Stimulated activated CD8-positive, alpha-beta memory T cell treated with anti-CD3 and anti-CD28 coated beads, Interleukin-15, amount 100 ng/mL, for 4 hours (primary cell): ENCODE data around the gene SYMPK.
"Not testable (repeated sequence)": the region's sequence is repeated elsewhere in the genome, so short reads cannot be mapped to it uniquely, and the experiment has no call there.

Experiments used
- DNase-seq, 2 donors: peaks; one replicate each; pipeline ENCODE4 v3.0.0-alpha.2; 2020; ENCODE audit warnings: low read depth in 2 of 2

Gene SYMPK

DNA sequence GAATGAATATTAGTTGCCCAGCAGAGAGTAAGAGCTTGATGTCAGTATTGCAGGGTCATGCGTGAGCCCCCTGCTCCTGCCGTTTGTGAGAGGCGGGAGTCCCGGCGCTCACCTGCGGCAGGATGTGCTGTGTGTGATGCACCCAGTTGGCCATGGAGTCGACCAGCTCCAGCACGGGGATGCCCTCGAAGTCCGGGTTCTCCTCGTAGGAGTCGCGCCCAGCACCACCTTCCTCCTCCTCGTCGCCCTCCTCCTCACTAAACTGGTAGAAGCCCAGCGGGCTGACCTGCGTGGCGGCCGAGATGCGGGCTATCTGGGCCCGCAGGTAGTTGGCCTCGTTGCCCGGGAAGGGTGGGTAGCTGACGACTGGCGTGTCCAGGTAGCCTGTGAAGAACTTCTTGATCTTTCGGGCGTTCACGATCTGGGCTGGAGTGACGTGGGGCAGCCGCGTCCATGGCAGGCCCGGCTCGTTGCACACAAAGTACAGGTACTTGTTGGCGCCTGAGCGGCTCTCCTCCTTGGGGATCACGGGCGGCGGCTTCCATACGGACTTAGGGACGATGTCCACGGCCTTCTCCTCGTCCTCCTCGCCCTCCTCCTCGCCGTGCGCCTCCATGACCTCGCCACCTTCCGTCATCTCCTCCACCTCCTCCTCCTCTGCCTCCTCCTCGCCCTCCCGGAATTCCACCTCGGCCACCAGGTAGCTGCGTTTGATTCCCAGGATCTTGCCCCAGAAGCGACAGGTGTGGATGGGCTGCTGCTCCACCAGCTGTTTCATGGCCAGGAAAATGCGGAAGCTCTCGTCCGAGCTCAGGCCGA is 58.6 kb downstream of the SYMPK start:
- DNase-seq: no peak

DNA sequence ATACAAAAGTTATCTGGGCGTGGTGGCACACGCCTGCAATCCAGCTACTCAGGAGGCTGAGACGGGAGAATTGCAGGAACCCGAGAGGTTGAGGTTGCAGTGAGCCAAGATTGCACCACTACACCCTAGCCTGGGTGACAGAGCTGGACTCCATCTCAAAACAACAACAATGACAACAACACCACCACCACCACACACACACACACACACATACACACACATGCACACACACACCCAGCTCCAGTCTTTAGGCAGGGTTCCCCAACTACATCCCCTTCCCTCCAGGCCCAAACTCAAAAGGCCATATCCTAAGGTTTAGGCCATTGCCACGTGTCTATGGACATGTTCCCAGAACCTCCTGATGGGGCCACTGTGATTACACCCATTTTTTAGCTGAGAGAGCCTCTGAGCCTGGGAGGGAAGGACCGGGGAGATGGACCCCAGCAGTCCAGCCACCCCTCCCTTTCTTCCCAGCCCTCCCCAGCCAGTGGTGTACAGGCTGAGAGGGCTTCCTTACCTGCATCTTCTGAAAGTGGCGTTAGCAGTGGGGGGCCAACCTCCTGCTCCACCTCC is 61.3 kb downstream of the SYMPK start:
- DNase-seq: no peak

DNA sequence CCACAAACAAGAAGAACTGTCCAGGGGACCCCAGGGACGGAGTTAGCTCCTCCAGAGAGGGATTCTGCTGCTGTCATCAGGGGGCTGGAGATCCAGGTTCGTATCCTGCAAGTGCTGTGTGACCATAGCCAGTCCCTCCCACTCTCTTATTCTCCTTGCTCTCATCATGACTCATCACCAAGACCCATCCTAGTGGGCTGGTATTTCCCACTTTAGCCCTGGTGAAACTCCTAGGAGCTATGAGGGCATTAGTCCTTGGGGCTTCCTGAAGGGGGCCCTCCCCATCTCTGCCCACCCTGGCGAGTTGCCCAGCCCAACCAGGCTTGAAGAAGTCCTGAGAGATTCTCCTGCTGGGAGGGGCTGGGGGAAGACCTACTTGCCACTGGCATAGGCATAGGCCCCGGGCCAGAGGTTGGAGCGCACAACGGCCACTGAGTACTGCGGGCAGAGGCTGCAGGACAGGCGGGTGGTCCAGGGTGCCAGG is 62.8 kb downstream of the SYMPK start:
- DNase-seq: no peak

DNA sequence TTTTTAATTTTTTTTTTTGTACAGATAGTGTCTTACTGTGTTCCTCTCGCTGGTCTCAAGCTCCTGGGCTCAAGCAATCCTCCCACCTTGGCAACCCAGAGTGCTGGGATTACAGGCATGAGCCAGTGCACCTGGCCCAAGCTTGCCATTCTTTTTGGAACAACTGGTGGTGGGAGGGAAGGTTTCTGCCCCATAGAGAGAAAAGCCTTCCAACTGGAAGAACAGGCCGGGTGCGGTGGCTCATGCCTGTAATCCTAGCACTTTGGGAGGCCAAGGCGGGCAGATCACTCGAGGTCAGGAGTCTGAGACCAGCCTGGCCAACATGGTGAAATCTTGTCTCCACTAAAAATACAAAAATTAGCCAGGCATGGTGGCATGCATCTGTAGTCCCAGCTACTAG is 63.4 kb downstream of the SYMPK start:
- DNase-seq: not testable (repeated sequence)

DNA sequence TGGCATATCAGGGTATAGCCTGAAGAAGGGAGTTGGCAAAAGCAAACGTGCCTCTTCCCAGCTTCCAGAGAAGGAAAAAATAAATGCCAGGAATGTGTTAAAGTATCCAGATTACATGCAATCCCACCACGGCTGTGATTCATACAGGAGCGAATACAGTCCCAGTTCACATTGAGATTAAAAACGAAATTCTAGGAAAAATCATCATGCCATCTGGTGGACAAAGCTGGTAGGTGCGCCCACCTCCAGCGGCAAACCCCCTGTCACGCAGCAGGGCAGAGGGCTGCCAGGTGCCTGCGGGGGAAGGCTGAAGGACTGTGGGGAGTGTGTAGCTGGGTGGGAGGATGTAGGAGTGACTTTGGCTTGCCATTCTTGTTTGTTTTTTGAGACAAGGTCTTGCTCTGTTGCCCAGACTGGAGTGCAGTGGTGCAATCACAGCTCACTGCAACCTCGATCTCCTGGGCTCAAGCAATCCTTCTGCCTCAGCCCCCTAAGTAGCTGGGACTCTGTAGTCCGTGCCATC is 63.9 kb downstream of the SYMPK start:
- peak; percentile 19 to 39 for DNase-seq

DNA sequence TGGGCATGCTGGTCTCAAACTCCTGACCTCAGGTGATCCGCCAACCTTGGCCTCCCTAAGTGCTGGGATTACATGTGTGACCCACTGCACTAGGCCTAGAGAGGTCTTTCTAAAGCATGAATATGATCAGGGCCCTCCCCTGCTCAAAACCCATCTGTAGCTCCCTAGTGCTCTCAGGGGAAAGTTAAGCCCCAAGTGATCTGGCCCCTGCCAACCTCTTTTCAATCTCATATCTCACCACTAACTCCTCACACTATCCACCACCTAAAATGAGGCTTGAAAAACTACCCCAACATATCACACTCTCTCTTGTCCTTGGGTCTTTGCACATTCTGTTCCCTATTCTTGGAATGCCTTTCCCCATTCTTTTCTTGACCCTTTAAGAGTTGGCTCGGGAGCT is 68.3 kb downstream of the SYMPK start:
- DNase-seq: no peak

DNA sequence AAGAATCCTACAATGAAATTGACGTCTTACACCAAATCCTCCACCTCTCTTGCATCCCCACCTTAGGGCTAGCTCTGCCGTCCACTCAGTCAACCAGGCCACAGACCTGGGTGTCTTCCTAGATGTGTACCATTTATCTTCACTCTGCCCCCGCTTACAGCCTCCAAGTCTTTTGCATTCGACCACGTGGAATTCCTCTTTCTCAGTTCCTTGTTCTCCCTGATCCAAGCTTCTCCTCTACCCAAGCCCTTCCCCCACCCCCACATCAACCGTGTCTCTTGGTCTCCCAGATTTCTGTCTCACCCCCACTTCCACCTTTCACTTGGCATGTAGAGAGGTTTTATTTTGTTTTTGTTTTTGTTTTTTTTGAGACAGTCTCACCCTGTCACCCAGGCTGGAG is 69.1 kb downstream of the SYMPK start:
- no peak for DNase-seq

DNA sequence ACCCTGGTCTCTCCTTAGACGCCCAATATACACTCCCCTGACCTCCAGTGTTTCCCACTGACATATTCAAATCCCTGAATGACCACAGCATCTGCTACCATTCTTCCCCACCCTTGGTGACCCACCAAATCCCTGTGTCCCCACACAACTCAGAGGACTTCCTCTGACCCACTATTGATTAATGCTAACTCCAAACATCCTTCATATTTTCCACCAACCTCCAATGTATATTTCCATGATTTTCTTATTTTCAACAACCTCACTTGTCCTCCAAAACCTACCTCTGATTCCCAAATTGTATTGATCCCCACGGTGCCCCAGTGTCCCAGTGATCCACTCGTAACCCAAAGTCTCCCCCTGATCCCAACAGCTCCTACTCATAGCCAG is 69.8 kb downstream of the SYMPK start:
- no peak for DNase-seq

DNA sequence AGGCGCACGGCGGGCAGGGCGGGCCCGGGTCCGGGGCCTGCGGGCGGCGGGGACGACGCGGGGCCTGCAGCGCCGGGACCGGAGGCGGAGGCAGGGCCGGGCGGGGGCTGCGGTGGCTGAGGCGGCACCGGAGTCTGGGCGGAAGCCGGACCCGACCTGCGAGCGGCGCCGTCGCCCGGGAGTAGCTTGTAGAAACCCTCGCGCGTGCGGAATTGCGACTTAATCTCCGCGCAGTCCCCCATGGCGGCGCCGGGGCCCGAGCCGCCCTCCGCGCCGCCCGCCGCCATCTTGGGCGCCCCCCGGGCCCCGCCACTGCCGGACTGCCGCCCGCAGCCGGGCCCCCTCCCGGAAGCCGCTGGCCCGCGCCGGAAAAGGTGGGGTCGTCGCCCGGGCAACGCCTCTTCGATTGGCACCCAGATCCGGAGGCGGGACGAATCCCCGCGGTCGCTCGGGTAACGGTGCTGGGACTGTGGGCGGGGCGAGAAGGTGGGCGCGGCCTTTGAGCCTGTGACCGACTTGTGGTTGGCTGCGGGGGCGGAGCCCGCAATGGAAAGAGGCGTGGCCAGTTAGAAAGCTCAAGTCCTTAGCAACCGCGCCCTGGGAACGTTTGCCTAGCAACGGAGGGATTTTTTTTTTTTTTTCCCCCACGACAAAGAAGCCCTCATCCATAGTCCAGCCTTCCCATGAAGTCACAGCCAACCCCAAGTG is 70.3 kb downstream of the SYMPK start, which contains the start of gene DMWD:
DMWD (minus strand) TSS at position 376 of the 708 bp plus-strand sequence; CDS start at position 287, 89 bp downstream.
- peak; percentile 99 for DNase-seq

DNA sequence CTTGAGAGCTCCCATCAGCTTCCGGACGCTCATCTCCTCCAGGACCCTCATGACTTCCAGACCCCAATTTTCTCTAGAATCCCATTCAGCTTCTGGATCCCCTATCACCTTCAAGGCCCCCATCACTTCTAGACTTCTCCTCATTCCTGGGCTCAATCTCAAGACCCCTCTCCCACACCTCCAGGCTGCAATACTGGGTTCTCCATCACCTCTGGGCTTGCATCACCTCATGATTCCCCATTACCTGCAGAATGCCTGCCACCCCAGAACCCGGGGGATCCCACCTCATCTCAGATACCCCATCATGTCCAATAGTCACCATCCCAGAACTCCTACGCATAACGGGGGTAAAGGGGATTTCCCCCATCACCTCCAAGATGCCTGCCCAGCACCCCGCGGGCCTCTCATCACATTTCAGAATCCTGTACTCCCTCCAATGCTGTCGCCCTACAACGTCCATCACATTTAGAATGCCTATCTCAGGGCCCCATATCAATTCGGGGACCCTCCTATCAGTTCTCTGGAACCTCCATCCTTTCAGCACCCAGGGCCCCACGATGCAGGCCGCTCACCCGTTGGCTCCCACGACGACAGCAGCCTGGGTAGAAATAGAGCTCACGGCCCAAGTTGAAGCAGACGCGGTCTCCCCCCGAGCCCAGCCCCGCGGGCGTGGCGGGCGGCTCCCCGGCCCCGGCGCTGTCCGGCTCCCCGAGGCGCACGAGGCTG is 71.0 kb downstream of the SYMPK start:
- DNase-seq: no peak

DNA sequence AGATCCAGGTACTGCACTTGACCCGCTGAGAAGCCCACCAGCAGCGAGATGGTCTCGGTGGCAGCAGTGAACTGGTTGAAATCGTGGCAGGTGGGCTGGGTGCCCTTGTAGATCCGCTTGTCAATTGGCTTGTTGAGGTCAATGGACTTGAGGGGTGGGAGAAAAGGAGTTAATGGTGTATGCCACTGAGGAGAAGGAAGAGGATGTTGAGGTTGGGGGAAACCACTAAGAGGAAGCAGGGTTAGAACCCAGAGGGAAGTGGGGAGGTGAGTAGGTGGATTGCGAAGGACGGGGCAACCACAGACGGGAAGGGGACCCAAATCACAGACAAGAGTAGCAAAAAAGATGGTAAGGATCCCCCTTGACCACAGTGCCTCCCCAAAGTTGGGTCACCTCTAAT is 72.0 kb downstream of the SYMPK start:
- no peak for DNase-seq

DNA sequence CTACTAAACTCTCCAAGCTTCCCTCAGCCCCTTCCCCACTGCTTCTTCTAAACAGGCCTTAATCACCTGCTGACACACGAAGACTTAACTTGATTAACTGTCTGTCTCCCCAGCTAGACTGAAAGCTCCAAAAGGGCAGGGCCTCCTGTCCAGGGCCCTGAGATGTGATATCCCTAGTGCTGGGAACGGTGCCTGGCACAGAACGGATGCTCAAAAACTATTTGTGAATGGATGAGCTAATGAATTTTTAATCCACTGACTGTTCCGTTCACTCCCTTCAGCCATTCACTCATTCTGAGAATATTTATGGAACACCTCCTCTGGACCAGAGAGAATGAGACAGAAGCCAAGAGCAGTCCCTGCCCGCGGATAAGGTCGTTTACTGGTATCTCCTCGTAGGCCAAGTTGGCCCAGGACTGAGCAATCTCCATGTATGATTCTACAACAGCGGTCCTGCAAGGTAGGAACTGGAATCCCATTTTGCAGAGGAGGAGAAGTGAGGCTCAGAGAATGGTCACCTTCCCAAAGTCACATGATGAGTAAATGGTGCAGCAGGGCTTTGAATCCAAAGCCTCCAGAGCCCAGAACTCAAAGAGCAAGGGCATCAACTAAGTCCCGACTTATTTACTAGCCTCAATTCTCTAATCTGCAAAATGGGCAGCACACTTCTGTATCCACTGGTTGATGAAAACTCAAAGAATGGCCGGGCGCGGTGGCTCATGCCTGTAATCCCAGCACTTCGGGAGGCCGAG is 73.7 kb downstream of the SYMPK start:
- DNase-seq: no peak

DNA sequence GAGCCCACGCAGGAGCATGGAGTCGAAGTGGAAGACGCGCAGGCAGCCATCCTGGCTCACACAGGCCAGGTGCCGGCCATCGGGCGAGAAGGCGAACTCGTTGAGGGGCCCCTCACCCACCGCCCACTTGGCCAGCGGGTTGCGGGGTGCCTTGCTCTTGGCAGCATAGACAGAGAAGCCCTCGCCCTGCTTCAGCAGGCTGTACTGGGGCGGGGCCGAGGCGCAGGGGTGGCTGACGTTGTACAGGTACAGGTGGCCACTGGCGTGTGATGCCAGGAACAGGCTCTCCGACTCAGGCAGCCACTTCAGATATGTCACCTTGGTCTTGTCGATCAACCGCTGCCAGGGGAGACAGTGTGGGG is 76.4 kb downstream of the SYMPK start:
- no peak for DNase-seq

DNA sequence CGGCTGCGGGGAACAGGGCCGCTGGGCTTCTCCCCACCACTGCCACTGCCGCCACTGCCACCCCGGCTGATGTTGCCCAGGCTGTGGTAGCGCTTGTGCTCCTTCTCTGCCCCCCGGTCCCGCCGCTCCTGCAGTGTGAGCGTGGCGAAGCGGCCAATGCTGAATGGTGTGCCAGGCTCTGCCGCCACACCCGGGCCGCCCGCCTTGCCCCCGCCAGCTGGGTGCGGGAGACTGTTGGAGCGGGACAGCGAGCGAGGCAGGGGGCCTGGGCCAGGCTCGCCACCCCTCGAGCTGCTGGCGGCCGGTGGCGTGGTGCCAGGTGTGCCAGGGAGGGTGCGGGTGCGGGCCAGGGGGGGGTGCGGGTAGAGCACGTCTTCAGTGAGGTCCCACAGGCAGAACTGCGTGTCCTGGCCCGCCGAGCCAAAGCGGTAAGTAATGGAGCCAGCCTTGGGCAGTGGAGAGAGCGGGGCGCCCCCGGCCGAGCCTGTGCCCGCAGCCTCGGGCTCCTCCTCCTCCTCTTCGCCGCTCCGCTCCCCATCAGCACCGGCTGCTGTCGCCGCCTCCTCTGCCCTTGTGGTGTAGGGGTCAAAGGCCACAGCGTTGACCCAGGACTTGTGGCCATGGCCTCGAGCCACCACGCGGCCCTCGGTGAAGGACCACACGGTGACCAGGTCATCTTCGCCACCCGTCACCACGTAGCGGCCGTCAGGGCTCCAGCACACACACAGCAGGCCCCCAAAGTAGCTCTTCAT is 77.0 kb downstream of the SYMPK start:
- no peak for DNase-seq

DNA sequence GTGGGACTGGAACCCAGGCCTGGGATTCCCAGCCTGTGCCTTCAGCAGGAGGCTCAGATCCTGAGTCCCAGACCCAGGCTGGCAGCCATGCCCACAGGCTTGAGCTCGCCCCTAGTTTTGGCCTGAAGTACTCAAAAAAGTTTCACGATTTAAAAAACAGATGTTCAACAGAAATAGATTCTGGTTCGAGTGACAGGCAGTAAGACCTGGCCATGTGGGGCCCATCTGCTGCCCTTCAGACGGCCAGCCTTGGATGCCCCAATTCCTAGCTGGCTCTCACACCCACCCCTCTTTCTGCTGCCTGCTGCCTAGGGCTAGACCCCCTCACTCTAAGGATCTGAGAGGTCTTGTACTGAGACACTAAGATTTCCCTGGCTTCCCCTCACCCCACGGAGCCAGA is 77.8 kb downstream of the SYMPK start:
- DNase-seq: no peak

DNA sequence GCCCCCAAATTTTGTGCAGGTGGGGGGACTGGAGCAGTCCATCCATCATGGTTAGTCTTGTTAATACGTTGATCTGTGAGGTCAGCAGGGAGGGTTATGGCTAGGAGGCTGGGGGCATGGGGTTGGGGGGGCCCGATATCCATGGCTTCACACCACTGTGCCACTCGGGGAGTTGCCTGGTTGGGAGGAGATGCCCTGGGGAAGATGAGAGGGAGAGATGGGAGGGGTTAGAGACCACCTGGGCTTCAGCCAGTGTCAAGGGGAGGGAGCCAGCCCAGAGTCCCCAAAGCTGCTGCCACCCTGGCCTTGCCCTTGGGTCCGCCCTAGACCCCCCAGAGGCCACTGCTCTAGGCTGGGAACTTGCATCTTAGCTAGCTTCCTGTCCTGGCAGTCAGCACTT is 78.9 kb downstream of the SYMPK start:
- DNase-seq: no peak

DNA sequence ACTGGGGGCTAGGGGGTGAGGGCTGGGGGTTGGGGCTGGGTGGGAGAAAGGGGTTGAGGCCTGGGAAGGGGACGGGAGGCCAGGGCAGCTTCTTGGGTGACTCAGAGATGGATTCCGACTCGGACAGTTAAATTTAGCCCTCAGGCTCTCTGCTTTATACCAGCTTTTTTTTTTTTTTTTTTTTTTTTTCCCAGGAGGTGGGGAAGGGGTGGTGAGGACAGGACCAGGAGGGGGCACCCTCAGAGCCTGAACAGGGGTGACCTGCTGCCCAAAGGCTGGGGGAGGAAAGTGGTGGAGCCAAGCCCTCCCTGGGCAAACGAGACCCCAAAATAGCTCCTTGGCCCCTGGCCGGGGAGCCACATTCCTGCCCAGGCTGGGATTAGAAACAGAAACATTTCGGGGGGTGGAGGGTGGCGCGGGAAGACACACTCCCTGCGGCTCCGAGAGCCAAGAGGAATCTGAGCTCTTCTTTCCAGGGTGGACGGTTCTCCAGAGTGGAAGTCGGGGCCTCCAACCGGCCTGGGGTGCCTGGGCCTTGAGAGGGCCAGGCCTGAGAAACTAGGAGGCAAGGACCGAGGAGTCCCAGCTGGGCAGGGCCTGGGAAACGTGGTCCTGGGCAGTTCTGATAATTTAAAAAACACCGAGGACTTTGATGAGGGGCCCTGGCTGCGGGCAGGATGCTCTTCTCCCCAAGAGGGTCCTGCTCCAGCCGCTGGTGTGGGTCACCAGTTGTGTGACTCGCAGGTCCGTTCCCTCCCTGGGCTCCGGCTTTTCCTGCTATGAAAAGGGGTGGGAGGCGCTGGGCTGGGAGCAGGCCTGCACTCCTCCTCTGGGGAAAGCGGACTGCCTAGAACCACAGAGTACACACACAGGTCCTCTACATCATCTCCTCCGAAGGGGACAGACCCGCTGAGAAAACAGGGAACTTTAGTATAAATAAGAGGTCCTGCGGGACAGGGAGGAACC is 79.8 kb downstream of the SYMPK start:
- no peak for DNase-seq

DNA sequence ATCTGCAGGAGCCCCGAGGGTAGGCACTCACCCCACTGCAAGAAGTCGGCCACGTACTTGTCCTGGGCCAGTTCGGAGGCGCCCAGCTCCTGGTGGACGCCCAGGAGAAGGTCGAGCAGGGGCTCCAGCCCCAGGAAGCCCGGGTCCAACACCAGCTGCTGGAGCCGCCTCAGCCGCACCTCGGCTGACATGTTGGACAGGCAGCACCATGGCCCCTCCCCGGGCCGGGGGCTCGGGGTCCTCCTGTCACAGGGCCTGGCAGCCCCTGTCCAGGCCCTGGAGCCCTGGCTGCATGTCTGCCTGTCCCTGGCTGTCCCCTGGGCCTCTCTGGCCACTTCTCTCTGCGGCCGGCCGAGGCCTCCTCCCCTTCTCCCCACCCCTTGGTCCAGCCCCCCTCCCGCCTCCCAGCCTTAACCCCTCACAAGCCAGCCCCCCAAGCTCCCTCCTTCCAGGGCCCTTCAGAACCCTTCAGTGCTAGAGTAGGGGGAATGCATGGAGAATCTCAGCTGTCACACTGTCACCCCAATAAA is 80.7 kb downstream of the SYMPK start, which contains the start of gene DMPK:
DMPK (minus strand) TSS at position 329 of the 530 bp plus-strand sequence; CDS start at position 191, 138 bp downstream.
- no peak for DNase-seq
